Gastrocnemius medialis (tissue), 4 donors: ENCODE data around the gene SPACA6. TPM values are rescaled to one million over a fixed set of nuclear protein-coding genes. Genes with fewer than 3 reads are reported as not detected.

Experiments used
- ATAC-seq, 2 donors: fragments of 150-250 bp; one replicate each; pipeline ENCODE4 v1.9.1; 2016
- DNase-seq, 2 donors: peaks; one replicate each; pipeline ENCODE4 v3.0.0-alpha.2; 2019
- H3K27ac ChIP-seq, 4 donors: fragments of 200-600 bp; sonication (generic); 1 replicate in 1 of 4; 2 replicates in 3 of 4; pipeline ENCODE4 v1.5.1; 2016 to 2018; ENCODE audit warnings: mild to moderate bottlenecking in 2 of 4, moderate library complexity in 1 of 4
- H3K27me3 ChIP-seq, 3 donors: fragments of 200-600 bp; sonication (generic) in 2 of 3; 1 replicate in 1 of 3; 2 replicates in 2 of 3; pipeline versions ENCODE4 v1.5.1 to v1.6.0; 2016 to 2019; ENCODE audit warnings: mild to moderate bottlenecking in 1 of 3, moderate library complexity in 1 of 3
- H3K36me3 ChIP-seq, 2 donors: fragments of 200-600 bp; sonication (generic) in 1 of 2; one replicate each; pipeline ENCODE4 v1.5.1; 2017 to 2018
- H3K4me1 ChIP-seq, 2 donors: fragments of 200-600 bp; sonication (generic) in 1 of 2; one replicate each; pipeline ENCODE4 v1.5.1; 2016 to 2017; ENCODE audit warnings: mild to moderate bottlenecking in 2 of 2
- H3K4me3 ChIP-seq, 4 donors: fragments of 200-600 bp; sonication (generic) in 3 of 4; 1 replicate in 1 of 4; 2 replicates in 3 of 4; pipeline ENCODE4 v1.5.1; 2016 to 2019; ENCODE audit warnings: mild to moderate bottlenecking in 2 of 4
- H3K9me3 ChIP-seq, 3 donors: fragments of 200-600 bp; sonication (generic) in 2 of 3; 1 replicate in 1 of 3; 2 replicates in 2 of 3; pipeline ENCODE4 v1.5.1; 2016 to 2019
- POLR2A ChIP-seq, 2 donors: fragments of 450-650 bp; IDR thresholded peaks; one replicate each; pipeline ENCODE4 v1.6.1; 2017; ENCODE audit warnings: antibody characterized with exemption in 2 of 2, mild to moderate bottlenecking in 2 of 2, moderate library complexity in 2 of 2
- in situ Hi-C, 4 donors: fragments of 200-750 bp; cut with MboI; loops; one replicate each; pipeline versions ENCODE4 v1.15.0 to v1.8.0; 2017; ENCODE audit warnings: low sequenced_read_pairs in 4 of 4
- intact Hi-C: fragments of 100-400 bp; cut with DNase I; formaldehyde crosslinking; loops from one replicate; pipeline ENCODE4 v1.15.1; 2023; ENCODE audit warnings: low total_unique reads
- total RNA-seq, 4 donors: library from RNA; depleted of rRNA; stranded (reverse); fragments of >200 nt; gene quantifications; one replicate each; pipeline versions ENCODE4 v1.1.0 to v1.2.3, GENCODE V29; 2016
- TF ChIP-seq, protein P1 (sequence below), 5 experiments: fragments of 450-650 bp in 3 of 5; fragments of 200-600 bp in 2 of 5; sonication (generic) in 2 of 5; IDR thresholded peaks in 4 of 5; conservative IDR thresholded peaks in 1 of 5; 1 replicate in 4 of 5; 2 replicates in 1 of 5; pipeline ENCODE4 v1.5.1; 2016 to 2019; ENCODE audit warnings: antibody characterized with exemption in 5 of 5, mild to moderate bottlenecking in 3 of 5, moderate library complexity in 3 of 5

The SPACA6 gene
- total RNA-seq, 4 donors from 2014 or later = 0.64 to 0.94 (median 0.71) TPM; not detected in 1

DNA sequence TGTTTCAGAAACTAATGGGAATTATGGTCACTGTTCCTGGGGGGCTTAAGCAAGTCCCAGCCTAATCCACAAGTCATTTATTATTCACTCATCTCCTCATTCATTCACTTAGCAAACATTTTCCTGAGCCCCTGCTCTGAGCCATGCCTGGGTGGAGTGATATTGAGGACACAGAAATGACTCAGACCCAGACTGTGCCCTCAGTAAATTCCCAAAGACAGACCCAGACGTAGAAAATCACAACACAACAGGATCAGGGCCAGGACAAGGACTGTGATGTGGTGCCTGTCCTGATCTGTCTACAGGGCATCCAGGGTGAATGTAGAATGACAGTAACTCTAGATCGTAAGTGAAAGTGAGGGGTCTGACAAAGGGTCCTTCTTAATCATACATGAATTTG lies 7.0 kb upstream of the SPACA6 start:
- no peak for ATAC-seq
- no peak overlapping the region for H3K27ac ChIP-seq
- H3K36me3 ChIP-seq = no peaks in the 10 kb centered on the region
- intact Hi-C loops (loop anchor here (10.0 kb wide), 1 partner anchor 321 kb away; the partner anchor contains the start of genes CLDND2 and ETFB), in situ Hi-C loops (no loop called here)
- peaks cover 3 to 10% of the 10 kb centered on the region in 2 donors for H3K4me1 ChIP-seq
- DNase-seq = no peak
- TF ChIP-seq, protein P1, sequence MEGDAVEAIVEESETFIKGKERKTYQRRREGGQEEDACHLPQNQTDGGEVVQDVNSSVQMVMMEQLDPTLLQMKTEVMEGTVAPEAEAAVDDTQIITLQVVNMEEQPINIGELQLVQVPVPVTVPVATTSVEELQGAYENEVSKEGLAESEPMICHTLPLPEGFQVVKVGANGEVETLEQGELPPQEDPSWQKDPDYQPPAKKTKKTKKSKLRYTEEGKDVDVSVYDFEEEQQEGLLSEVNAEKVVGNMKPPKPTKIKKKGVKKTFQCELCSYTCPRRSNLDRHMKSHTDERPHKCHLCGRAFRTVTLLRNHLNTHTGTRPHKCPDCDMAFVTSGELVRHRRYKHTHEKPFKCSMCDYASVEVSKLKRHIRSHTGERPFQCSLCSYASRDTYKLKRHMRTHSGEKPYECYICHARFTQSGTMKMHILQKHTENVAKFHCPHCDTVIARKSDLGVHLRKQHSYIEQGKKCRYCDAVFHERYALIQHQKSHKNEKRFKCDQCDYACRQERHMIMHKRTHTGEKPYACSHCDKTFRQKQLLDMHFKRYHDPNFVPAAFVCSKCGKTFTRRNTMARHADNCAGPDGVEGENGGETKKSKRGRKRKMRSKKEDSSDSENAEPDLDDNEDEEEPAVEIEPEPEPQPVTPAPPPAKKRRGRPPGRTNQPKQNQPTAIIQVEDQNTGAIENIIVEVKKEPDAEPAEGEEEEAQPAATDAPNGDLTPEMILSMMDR (IDR thresholded peaks at IDR 0.05 in 4 of 5, conservative IDR thresholded peaks at IDR 0.05 in 1 of 5) = no peak
- no peak for TF ChIP-seq POLR2A (IDR thresholded peaks at IDR 0.05)
- no peaks in the 10 kb centered on the region for H3K9me3 ChIP-seq
- H3K27me3 ChIP-seq = peaks cover 0 to 5% (median 0%) of the 10 kb centered on the region in 3 donors
- no peak overlapping the region for H3K4me3 ChIP-seq

DNA sequence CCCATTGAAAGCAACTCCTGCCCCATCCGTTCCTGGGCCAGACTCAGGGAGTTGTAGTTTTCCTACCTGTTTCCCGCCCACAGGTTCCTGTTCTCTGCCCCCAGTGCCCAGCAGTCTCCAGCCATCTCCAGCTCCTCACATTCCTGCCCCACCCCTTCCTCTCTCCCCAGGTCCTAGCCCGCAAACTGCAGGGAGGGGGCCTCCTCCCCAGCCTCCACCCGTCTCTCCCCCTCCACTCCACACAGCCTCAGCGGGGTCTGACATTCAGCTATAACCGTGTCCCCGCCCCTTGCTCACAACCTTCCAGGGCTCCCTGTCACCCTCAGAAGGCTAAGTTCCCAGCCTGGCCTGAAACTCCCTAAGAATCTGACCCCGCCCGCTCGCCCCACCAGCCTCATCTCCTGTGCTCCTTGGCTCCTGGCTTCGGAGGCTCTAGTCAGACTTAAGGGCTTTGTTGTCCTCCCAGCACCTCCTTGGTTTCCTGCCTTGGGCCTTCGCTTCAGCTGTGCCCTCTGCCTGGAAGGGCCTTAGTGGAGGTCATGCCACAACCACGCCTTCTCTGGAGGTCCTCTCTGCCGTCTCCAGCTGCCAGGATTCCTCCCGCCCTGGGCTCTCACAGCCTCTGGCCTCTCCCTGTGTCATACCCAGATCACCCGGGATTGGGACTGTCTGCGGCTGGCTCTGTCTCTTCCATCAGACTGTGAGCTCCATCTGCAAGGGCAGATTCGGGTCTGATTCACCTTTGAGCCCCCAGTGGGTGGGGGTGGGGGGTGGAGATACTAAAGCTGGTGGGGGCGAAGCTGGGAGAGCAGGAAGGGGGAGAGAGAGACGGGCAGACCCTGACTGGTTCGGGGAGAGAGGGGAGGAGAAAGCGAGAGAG lies 5.1 kb upstream of the SPACA6 start:
- Histone ChIP-seq H3K27me3 (peaks cover 0 to 5% (median 0%) of the 10 kb centered on the region in 3 donors), H3K4me1 (peaks cover 9 to 16% of the 10 kb centered on the region in 2 donors), H3K9me3 (no peaks in the 10 kb centered on the region), H3K27ac (peak overlapping the region; percentile 92 to 97 (median 94)), H3K36me3 (no peaks in the 10 kb centered on the region), H3K4me3 (peak overlapping the region; percentile 71 to 89 (median 82))
- intact Hi-C loops = loop anchor here (10.0 kb wide), 1 partner anchor 323 kb away; the partner anchor contains the start of genes CLDND2 and ETFB
- ATAC-seq (peak; percentile 18 to 35), DNase-seq (peak in 1 of 2 donors; percentile 54)
- in situ Hi-C loops = no loop called here
- TF ChIP-seq, protein P1 (IDR thresholded peaks at IDR 0.05 in 4 of 5, conservative IDR thresholded peaks at IDR 0.05 in 1 of 5) = no peak
- no peak for TF ChIP-seq POLR2A (IDR thresholded peaks at IDR 0.05)

DNA sequence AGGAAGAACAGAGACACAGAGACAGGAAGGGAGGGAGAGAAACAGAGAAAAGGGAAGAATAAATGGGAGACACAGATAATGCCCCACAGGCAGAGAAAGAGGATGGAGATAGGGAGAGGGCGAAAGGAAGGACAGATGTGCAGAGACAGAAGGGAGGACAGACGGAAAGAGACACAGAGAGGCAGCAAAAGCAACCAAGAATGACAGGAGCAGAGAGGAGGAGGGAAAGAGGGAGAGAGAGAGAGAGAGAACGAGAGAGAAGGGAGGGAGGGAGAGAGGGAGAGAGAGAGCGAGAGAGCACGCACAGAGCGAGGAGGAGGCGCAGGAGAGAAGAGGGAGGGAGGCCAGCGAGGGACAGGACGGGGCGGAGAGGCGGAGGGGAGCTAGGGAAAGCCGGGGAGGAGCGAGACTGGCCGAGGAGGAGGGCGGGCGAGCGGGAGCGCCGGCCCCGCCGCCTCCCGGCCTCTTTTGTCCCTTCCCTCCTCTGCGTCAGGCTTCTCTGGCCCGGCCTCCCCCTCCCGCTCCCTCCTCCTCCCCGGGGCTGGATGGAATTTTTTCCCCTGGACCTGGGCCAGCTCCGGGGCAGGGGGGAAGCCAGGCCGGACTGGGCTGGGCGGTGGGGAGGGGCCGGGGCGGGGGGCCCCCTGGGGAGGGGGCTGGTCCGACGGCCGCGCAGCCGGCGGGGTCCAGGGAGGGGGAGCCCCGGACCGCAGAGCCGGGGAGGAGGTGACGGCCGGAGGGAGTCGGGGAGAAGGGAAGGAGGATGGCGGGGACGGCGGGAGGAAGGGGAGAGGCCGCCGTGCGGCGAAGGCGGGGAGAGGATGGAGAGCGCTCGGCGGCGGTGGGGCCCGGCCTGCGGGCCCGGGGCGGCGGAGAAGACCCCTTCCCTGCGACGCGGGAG lies 4.2 kb upstream of the SPACA6 start:
- peaks cover 0 to 5% (median 0%) of the 10 kb centered on the region in 3 donors for H3K27me3 ChIP-seq
- intact Hi-C loops = loop anchor here (10.0 kb wide), 1 partner anchor 324 kb away; the partner anchor contains the start of genes CLDND2 and ETFB
- H3K9me3 ChIP-seq = no peaks in the 10 kb centered on the region
- DNase-seq (peak; percentile 72 to 74), ATAC-seq (peak; percentile 79 to 83)
- TF ChIP-seq POLR2A (IDR thresholded peaks at IDR 0.05) = peak in 1 of 2 donors; percentile 69
- TF ChIP-seq, protein P1 (IDR thresholded peaks at IDR 0.05 in 4 of 5, conservative IDR thresholded peaks at IDR 0.05 in 1 of 5) = peak in 1 of 5 experiments; percentile 29
- H3K4me1 ChIP-seq = peaks cover 9 to 16% of the 10 kb centered on the region in 2 donors
- no peaks in the 10 kb centered on the region for H3K36me3 ChIP-seq
- in situ Hi-C loops = no loop called here
- peak overlapping the region; percentile 92 to 97 (median 94) for H3K27ac ChIP-seq
- peak overlapping the region; percentile 71 to 89 (median 82) for H3K4me3 ChIP-seq

DNA sequence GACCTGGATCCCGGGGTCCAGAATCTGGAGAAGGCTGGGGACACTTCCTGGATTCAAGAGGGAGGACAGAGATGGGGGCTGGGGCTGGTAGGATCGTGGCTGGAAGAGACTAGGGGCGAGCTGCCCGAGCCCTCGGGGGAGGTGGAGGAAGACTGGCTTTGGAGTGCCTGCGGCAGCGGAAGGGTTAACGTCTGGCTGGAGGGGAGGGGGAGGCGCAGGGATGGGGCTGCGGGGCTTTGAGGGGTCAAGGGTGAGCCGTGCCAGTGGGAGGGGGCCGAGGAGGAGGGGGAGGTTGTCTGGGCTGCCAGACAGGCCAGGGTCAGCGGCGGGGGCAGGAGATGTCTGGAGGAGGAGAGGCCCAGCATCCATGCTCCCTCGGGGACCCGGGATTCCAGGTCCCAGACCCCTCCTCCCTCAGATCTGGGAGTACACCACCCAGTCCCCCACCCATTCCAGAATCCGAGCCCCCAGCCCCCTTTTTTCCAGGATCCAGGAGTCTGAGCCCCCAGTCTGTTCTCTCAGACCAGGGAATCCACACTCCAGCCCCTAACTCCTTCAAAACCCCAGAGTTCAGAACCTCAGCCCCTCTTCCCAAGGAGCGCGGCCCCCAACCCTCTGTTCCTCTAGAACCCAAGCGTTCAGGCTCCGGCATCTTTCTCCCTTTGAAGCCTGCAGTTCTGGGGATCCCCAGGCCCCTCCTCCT lies 3.2 kb upstream of the SPACA6 start:
- peak overlapping the region; percentile 92 to 97 (median 94) for H3K27ac ChIP-seq
- ATAC-seq (no peak), DNase-seq (no peak)
- intact Hi-C loops = loop anchor here (1.0 to 10.0 kb wide), 2 partner anchors 14 to 325 kb away; partner anchors contain the start of genes CLDND2 and ETFB
- H3K36me3 ChIP-seq = no peaks in the 10 kb centered on the region
- peak overlapping the region; percentile 71 to 89 (median 82) for H3K4me3 ChIP-seq
- in situ Hi-C loops = no loop called here
- H3K27me3 ChIP-seq = peaks cover 0 to 5% (median 0%) of the 10 kb centered on the region in 3 donors
- H3K9me3 ChIP-seq = no peaks in the 10 kb centered on the region
- H3K4me1 ChIP-seq = peaks cover 9 to 16% of the 10 kb centered on the region in 2 donors
- no peak for TF ChIP-seq POLR2A (IDR thresholded peaks at IDR 0.05)
- TF ChIP-seq, protein P1 (IDR thresholded peaks at IDR 0.05 in 4 of 5, conservative IDR thresholded peaks at IDR 0.05 in 1 of 5) = no peak
